Breast epithelium (tissue), 3 donors: ENCODE measurements around the gene TST.

Source experiments
- CTCF ChIP-seq, 3 donors: fragments of 450-650 bp; IDR thresholded peaks; one replicate each; pipeline ENCODE4 v1.5.1; 2016 to 2017; ENCODE audit warnings: antibody characterized with exemption in 3 of 3, mild to moderate bottlenecking in 3 of 3, moderate library complexity in 3 of 3
- POLR2A ChIP-seq: fragments of 450-650 bp; IDR thresholded peaks from one replicate; pipeline ENCODE4 v1.6.1; 2016; ENCODE audit warnings: antibody characterized with exemption, mild to moderate bottlenecking, moderate library complexity
- POLR2AphosphoS5 ChIP-seq, 3 donors: sonication (generic); formaldehyde crosslinking; IDR thresholded peaks; one replicate each; pipeline ENCODE4 v1.6.1; 2017; ENCODE audit warnings: antibody characterized with exemption in 3 of 3

GRCh38 chr22:37008365-37008764, 10.9 kb downstream of the TST start:
- TF ChIP-seq CTCF (IDR thresholded peaks at IDR 0.05) (no peak), POLR2A (no peak), POLR2AphosphoS5 (IDR thresholded peaks at IDR 0.05) (no peak)
